NCI-H1048 (cell line): Measurements from ENCODE around the gene PAH.

Source experiments
- DNase-seq: peaks from one replicate; lab custom pipeline; 2025; lab: John Stamatoyannopoulos, UW

PAH gene

DNA sequence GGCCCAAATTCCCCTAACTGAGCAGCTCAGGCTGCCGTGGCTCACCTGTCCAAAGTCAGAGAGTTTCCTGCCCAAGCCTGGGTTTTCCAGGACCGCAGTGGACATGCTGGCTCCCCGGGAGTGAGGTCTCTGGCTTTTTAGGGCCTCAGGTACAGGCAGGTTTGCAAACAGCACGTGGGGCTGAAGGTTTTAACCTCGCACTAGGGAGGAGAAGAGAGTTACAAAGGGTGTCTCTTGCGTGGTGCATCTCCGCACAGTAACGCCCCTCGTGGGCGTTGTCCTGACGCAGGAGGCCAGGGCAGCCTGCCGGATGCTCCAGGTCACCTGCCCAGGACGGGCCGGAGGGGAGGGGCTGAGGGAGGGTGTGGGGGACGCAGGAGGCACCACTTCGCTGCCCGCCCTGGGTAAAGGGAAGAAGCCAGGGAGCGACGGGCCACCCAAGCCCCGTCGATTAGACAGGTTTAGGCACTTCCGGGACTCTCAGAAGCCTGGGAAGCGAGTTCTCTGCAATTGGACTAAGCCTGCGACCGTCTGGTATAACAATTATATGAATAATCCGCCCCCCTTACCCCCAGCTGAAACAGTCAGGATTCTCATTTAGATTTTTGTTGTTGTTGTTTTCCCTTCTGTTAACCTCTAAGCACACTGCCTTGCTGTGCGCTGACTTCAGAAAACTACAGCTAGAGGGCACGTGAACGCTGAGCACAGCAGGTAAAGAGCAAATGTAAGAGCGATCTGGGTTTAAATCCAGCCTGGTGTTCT lies at the start of gene PAH:
TSS of gene PAH (minus strand) at position 219 of the 762 bp plus-strand sequence. CDS start at position 105, 114 bp downstream.
- no peak for DNase-seq

DNA sequence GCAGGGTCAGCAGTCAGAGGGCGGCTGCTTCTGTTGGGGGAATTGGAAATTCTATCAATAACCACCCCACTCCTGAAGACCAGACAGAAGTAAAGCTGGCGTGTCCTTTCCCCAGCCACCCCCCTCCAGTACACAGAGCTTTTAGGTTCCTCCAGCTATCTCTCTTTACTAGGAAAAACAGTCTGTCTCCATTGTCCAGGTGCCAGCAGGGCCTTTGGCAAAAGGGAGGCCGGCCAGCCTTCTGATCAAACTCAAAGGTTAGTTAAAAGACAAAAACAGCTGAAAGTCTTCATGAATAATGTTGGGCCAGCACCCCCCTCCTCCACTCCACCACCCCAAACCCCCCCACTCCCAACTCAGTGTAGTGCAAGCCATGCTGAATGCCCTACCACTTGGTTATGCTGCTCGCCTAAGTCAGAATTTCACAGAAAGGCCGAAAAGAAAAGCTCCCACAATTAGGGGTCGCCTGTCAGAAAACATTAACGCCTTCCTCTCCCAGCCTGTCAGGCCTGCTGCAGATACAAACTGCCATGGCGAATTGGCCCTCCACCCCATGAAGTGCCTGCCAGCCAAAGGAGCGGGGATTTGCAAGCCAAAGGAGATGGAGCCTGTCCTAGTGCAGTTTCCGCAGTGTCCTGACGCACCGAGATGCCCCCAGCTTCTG lies 49.3 kb upstream of the PAH start:
- DNase-seq: no peak

DNA sequence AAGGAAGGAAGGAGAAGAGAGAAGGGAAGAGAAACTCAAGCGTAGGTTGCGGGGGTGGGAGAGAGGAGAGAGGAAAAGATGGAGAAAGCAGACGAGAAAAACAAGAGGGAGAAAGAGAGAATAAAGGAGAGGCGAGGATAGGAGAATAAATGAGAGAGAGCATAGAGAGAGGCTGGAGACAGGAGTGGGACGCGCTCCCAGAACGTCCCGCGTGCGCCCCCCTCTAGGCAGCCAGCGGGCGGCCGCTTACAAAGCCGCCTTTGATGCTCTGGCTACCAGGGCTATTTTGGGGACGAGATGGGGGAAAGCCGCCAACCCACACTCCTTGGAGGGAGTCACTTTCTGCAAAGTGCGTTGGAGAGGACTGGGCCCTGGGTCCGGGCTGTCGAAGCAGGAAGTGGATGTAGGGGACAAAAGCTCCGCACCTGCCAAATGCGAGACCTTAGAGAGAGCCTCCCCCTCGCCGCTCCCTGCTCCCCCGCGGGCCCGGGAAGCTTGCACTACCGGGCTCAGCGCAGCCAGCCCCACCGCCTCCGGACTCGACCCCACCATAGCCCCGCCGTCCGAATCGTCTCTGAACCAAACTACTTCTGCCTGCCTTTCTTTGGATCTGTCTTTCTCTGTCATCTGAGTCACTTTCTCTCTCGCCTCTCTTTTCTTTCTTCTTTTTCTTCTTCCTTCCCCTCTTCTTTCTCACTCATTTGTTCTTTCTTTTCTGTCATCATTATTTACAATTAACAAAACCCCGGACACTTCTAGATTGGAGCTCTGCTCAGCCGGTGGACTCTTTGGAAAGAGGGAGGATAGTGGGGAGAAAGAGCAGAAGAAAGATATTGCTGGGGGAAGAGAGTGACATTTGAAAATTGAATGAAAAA lies 48.5 kb upstream of the PAH start:
- DNase-seq: no peak

DNA sequence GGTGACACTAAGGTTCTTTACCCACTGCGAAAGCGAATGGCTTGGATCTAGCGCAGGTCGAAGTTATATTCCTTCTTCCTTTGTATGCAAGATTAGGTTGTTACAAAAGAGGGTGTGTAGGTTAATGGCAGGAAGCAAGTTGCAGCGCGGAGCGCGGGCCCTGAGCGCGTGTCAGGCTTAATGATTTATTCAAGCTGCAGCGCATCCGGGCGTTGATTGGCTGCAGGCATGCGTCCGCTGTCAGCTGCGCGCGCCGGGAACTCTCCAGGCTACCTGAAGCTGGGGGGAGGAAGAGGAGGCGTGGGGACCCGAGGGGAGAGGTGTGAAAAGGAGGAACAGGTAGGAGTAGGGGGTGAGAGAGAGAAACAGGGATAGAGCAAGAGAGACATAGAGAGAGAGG lies 47.8 kb upstream of the PAH start:
- DNase-seq: no peak

DNA sequence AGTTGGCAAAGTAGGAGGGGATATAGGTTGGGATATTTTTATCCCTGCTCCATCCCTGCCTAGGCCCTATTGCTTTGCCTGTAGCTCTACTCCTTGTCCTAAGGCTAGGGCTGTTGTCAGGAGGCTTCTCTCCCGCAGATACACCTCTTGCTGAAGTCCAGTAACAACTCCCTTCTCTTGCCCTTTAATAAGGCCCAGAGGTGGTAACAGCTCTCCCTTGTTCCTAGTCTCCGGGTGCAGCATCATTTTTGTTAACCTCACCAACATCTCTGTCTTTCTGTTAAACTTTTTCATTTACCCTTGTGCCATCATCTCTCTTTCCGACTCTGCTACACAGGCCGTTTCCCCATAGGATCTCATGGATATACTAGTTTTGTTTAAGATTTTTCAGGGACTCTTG lies 46.8 kb upstream of the PAH start:
- DNase-seq: no peak

DNA sequence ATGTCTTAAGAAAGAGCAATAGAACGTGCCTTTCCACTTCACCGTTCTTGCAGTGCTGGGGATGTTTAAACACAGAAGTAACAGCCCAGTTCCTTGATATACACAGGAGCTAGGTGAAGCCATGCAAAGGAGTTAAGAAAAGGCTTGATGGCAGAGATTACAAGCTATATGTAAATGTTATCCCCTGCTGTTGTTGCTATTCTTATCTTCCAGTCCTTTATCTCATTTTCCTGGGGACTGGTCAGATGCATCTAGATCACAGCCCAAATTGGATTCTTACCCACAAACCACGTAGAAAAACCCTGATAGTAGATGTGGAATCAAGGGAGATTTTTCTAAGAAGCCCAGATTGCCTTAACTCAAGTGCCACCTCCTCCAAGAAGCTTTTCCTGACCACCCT lies 45.9 kb upstream of the PAH start:
- DNase-seq: no peak

DNA sequence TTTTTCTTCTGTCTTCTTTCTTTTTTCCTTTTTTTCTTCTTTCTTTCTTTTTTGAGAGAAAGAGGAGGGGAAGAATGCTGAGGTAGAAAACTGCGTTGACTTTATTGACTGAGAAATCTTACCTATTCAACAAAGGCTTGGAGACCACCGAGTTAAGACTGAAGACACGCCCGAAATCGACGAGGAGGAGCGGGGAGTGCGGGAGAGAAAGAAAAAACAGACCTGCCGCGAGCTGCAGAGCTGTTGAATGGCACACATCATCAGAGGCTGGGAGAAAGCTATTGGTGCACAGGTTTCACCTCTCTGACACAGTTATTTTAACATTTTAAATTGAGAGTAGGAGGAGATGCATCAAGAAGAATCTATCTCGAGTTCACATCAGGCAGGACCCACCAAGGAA lies 45.5 kb upstream of the PAH start:
- DNase-seq: no peak

DNA sequence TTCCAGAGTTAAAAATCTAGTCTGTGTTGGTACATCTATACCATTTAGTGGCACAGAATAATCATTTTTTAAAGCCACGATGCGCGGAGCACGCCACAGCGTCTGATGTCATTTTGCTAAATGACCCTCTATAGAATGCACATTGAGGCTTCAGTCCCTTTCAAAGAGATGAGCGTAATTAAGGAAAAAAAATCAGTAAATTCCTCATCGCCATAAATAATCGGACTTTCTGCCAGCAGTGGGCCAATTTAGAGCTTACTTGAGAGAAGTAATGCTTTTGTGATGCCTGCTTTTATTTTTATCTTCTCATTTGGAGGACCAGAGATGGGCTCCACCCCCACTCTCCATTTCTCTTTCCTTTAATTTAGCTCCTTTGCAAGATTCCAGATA lies 44.4 kb upstream of the PAH start:
- no peak for DNase-seq

DNA sequence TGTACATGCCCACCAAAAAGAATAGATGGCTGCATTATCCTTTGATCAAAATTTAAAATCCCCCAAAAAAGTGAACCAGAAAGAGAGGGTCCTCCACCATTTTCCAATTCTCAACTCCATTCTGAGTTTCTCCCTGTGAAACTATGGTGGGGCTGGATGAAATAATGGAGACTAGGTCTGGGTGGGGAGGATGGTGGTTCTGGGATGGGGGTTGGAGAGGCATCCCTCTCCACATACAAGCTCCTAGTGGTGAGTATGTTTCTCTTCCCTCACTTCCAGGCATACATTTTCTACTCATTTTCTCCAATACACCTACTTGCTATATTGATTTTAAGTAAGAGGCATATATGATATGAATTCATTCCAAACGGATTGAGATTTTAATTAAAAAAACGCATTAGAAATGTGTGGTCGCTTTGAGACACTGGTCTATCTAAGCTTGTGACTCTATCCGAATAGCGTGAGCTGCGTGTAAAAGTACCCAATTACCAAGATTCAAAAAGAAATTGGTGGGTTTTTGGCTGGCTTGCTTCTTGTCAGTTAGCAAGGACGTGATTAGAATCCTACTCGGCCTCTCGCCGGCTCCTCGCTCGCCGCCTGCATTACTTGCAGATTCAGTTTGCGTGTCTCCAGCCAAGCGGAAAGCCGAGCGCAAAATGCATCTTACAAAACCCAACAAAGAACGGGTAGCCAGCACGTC lies 43.9 kb upstream of the PAH start:
- DNase-seq: no peak

DNA sequence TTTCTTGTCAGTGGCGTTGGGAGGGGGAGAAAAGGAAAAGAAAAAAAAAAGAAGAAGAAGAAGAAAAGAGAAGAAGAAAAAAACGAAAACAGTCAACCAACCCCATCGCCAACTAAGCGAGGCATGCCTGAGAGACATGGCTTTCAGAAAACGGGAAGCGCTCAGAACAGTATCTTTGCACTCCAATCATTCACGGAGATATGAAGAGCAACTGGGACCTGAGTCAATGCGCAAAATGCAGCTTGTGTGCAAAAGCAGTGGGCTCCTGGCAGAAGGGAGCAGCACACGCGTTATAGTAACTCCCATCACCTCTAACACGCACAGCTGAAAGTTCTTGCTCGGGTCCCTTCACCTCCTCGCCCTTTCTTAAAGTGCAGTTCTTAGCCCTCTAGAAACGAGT lies 42.3 kb upstream of the PAH start:
- DNase-seq: no peak

DNA sequence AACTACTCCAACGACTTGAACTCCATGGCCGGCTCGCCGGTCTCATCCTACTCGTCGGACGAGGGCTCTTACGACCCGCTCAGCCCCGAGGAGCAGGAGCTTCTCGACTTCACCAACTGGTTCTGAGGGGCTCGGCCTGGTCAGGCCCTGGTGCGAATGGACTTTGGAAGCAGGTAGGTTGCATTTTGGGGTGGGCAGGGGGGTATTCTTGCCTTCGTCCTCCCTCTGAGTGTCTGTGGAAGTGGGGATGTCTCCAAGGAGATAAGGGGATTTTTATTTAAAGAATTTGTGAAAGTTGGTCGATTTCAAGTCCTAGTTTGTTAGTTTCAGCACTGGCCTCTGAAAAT lies 41.8 kb upstream of the PAH start:
- DNase-seq: no peak

DNA sequence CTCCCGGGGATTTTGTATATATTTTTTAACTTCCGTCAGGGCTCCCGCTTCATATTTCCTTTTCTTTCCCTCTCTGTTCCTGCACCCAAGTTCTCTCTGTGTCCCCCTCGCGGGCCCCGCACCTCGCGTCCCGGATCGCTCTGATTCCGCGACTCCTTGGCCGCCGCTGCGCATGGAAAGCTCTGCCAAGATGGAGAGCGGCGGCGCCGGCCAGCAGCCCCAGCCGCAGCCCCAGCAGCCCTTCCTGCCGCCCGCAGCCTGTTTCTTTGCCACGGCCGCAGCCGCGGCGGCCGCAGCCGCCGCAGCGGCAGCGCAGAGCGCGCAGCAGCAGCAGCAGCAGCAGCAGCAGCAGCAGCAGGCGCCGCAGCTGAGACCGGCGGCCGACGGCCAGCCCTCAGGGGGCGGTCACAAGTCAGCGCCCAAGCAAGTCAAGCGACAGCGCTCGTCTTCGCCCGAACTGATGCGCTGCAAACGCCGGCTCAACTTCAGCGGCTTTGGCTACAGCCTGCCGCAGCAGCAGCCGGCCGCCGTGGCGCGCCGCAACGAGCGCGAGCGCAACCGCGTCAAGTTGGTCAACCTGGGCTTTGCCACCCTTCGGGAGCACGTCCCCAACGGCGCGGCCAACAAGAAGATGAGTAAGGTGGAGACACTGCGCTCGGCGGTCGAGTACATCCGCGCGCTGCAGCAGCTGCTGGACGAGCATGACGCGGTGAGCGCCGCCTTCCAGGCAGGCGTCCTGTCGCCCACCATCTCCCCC lies 41.2 kb upstream of the PAH start:
- DNase-seq: no peak

DNA sequence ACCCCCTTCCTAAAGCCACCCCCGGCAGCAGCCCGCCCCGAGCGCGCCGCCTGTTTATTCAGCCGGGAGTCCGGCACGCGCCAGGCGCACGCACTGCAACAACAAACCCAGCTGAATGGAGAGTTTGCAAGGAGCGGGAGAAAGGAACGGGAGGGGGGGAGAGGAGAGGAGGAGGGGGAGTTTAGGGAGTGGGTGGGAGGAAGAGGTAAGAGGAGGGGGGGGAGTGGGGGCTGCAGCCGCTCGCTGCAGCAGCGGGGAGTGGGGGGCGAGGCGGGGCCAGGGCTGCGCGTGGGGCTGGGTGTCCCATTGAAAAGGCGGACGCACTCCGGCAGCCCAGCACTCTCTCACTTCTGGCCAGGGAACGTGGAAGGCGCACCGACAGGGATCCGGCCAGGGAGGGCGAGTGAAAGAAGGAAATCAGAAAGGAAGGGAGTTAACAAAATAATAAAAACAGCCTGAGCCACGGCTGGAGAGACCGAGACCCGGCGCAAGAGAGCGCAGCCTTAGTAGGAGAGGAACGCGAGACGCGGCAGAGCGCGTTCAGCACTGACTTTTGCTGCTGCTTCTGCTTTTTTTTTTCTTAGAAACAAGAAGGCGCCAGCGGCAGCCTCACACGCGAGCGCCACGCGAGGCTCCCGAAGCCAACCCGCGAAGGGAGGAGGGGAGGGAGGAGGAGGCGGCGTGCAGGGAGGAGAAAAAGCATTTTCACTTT lies 40.5 kb upstream of the PAH start, which contains the start of gene ASCL1:
TSS of gene ASCL1 (plus strand) at position 336 of the 712 bp plus-strand sequence. CDS start 571 bp downstream, outside the sequence.
- DNase-seq: no peak

DNA sequence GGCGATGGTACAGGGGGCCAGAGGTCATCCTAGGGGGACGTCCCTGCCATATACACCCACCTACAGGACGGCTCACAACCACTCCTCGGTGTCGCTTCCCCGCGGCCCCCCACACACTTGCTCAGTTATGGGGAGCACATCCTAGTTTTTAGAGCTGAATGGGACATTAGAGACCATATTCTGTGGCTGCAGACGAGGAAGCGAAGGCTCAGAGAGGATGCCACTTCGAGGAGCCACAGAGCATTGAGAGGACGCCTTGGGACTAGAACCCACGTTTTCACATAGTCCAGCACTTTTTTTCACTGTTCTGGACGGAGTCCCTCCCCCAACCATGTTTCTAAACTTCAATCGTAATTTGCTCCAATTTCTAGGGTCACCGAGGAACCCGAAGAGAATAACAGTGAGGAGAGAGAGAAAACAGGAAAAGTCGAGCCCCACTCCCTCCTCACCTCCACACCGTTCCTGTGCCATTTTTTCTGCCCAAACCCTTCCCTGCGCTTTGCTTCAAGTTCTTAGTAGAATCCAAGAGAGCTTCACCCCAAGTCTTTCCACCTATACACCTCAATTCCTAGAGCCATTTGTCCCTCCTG lies 39.8 kb upstream of the PAH start:
- no peak for DNase-seq

DNA sequence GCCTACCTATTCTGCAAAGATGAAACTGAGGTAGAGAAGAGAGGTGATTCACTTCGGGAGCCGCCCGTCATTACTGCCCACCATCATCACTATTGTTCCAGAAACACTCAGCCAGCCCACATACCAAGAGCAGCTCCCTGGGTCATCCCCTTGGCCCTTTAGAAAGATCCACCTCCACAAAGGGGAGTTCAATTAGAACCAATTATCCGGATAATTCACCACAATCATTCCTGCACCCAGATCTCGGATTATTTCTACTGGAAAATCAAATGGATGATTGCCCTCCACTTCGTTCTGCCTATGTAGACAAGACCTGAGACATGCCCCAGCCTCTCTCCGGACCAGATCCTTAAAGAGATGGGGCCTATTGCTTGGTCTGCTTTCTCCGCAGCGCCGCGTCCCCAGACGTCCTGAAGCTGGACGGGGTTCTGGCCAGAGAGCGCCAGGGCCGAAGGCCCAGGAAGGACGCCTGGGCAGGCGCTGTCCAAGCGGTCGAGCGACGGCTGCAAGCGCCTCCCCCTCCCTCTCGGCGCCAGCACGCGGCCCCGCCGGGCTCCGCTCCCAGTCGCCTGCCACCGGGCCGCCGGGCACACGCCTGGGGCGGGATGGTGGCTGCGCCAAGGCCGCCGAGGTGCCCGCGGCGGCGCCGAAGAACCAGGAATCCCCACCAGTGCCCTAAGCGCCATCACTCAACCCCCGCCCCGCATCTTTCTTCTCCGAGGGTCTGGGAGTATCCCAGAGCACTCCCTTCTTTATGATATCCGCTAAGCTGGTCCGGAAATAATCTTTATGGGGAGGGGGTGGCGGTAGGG lies 39.1 kb upstream of the PAH start:
- no peak for DNase-seq

DNA sequence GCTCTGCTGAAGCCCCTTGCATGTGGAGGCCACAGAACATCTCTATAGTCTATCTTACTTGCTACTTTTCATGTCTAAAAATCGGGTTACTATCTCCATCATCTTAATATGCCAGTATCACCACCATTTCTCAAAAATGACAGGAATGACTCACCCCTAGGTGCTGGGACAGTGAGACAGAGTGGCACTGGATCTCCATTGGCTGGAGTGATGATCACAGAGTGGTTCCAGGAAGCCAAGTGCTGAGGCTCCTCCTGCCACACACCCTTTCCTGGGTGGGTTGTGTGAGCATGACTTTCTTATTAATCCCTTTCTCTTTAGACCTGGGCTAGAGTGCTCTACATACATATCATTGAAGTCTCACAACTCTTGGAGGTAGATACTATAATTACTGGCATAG lies 37.1 kb upstream of the PAH start:
- DNase-seq: no peak

DNA sequence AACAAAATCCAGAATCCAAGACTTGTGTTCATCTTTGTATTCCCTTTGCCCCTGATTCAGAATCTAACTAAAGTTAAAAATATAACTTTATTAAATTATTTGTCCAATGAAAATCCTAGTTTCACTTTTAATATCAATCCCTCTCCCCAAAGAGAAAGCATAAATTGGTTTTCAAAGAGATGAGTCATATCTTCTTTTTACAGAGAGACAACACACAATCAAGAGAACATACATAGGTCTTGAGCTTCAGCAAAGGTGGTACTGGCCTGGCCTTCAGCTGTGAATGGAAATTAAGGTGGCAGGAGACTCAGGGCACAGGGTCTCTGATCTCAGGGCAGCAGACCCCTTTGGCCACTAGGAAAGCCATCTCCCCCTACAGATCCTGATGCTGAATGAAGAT lies 36.2 kb upstream of the PAH start:
- no peak for DNase-seq

DNA sequence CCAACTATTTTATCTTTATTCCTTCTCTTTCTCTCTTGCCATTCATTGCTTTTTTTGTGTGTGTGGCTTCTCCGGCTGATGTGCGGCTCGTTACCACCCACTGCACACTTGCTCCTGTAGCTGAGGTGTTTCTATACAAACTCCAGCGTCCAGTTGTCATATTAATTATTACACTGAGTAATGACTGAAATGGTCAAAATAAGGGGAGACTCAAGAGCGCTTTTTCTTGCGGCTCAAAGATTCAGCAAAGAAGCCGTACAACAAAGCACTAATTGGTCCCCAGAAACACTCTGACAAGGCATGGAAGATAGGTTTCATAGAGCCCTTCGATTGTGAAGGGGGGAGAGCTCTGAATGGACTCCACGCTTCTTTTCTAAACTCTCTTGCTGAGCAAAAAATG lies 34.8 kb upstream of the PAH start:
- no peak for DNase-seq

DNA sequence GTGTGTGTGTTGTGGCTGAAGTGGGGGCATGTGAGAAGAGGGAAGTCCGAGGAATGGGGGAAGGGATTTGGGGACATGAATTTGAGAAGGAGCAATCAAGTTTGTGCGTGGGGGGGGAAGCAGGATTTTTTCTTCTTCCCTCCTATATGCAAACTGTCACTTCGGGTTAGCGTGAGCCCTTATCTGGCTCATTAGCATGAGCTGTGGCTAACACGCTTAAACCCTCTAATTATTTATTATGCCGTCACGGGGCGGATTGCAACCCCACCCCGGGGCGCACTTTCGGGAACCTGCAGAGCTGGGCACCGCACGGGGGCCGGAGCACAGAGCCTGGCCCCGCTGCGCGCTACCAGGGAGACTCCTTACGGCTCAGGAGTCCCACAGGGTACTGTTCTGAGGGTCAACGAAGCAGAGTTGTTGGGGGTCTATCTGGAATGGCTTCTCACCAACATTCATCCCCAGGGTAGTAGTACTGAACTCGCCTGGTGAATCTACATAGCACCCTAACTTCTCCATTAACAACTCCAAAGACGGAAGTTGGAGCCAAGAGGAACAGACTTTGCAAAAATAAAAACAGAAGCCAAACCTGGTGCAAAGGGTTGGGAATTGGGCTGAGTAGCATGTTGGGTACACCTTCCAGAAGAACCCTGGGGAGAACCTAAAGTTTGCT lies 34.0 kb upstream of the PAH start:
- DNase-seq: no peak
